A673 (cell line): ENCODE data around the gene ADRA2C. TPM values are rescaled to one million over a fixed set of nuclear protein-coding genes. Genes with fewer than 3 reads are reported as not detected.

Experiments
- BruUV-seq: library from RNA; stranded (reverse); fragments of 400-500 nt; replicated peaks from 2 replicates; lab custom pipeline; 2021; lab: Mats Ljungman, UMichigan
- CTCF ChIA-PET: fragments of 300-600 bp; sonication (Branson Sonifier 250); formaldehyde crosslinking; loops from one replicate; lab custom pipeline; 2022; ENCODE audit warnings: antibody characterized with exemption; lab: Charles Lee
- POLR2A ChIA-PET: fragments of 300-600 bp; sonication (Branson Sonifier 250); formaldehyde crosslinking; loops from one replicate; lab custom pipeline; 2022; ENCODE audit warnings: antibody characterized with exemption; ENCODE audit not compliant: low non-redundant PET; lab: Charles Lee
- DNase-seq: peaks from one replicate; pipeline ENCODE4 v3.0.0-alpha.2; 2015; ENCODE audit warnings: low spot score
- H3K27ac ChIP-seq: fragments of 200-600 bp; sonication (generic); 2 replicates; pipeline ENCODE4 v1.5.1; 2016; ENCODE audit warnings: mixed run types, low read depth, mild to moderate bottlenecking, mixed read lengths, antibody characterized with exemption, low read length; ENCODE audit not compliant: poor library complexity, severe bottlenecking
- H3K27me3 ChIP-seq: fragments of 200-600 bp; sonication (generic); replicated peaks from 2 replicates; pipeline ENCODE4 v1.6.1; 2017; ENCODE audit warnings: mixed run types, low read depth, mild to moderate bottlenecking, mixed read lengths, antibody characterized with exemption, low read length; ENCODE audit not compliant: insufficient read depth, poor library complexity
- H3K36me3 ChIP-seq: fragments of 200-600 bp; sonication (generic); 2 replicates; pipeline ENCODE4 v1.6.1; 2016; ENCODE audit warnings: mixed run types, mild to moderate bottlenecking, mixed read lengths, antibody characterized with exemption, low read length; ENCODE audit not compliant: insufficient read depth, poor library complexity, severe bottlenecking
- H3K4me1 ChIP-seq: fragments of 200-600 bp; sonication (generic); 2 replicates; pipeline ENCODE4 v1.6.1; 2017; ENCODE audit warnings: mixed run types, mild to moderate bottlenecking, mixed read lengths, antibody characterized with exemption, low read length; ENCODE audit not compliant: insufficient read depth, poor library complexity, severe bottlenecking
- H3K4me3 ChIP-seq: fragments of 200-600 bp; sonication (generic); 2 replicates; pipeline ENCODE4 v1.5.1; 2016; ENCODE audit warnings: low read depth, mixed run types, mild to moderate bottlenecking, mixed read lengths, low read length; ENCODE audit not compliant: poor library complexity, severe bottlenecking
- H3K9me3 ChIP-seq: fragments of 200-600 bp; sonication (generic); 2 replicates; pipeline ENCODE4 v1.6.1; 2016; ENCODE audit warnings: mixed run types, low read depth, mild to moderate bottlenecking, mixed read lengths, antibody characterized with exemption, low read length; ENCODE audit not compliant: poor library complexity, severe bottlenecking
- EZH2 ChIP-seq: fragments of 200-600 bp; sonication (generic); IDR thresholded peaks from 2 replicates; pipeline ENCODE4 v1.6.1; 2017; ENCODE audit warnings: borderline replicate concordance, low read depth, mild to moderate bottlenecking, mixed read lengths, antibody characterized with exemption, low read length; ENCODE audit not compliant: poor library complexity, severe bottlenecking
- intact Hi-C: fragments of 100-400 bp; cut with micrococcal nuclease; formaldehyde crosslinking; loops from one replicate; pipeline ENCODE4 v1.10.0; 2022; ENCODE audit not compliant: unreplicated experiment
- total RNA-seq: library from RNA; stranded (reverse); gene quantifications from 2 replicates; pipeline ENCODE4 v1.2.3, GENCODE V29; 2021
- TF ChIP-seq, protein P1 (sequence below): fragments of 300-800, 200-600 bp; sonication (generic); conservative IDR thresholded peaks from 2 replicates; pipeline ENCODE4 v1.5.1; 2017; ENCODE audit warnings: low read depth, mild to moderate bottlenecking, antibody characterized with exemption, low read length, moderate library complexity, mixed read lengths

ADRA2C gene
- total RNA-seq, 1 experiment from 2014 or later: 14.8 TPM

DNA sequence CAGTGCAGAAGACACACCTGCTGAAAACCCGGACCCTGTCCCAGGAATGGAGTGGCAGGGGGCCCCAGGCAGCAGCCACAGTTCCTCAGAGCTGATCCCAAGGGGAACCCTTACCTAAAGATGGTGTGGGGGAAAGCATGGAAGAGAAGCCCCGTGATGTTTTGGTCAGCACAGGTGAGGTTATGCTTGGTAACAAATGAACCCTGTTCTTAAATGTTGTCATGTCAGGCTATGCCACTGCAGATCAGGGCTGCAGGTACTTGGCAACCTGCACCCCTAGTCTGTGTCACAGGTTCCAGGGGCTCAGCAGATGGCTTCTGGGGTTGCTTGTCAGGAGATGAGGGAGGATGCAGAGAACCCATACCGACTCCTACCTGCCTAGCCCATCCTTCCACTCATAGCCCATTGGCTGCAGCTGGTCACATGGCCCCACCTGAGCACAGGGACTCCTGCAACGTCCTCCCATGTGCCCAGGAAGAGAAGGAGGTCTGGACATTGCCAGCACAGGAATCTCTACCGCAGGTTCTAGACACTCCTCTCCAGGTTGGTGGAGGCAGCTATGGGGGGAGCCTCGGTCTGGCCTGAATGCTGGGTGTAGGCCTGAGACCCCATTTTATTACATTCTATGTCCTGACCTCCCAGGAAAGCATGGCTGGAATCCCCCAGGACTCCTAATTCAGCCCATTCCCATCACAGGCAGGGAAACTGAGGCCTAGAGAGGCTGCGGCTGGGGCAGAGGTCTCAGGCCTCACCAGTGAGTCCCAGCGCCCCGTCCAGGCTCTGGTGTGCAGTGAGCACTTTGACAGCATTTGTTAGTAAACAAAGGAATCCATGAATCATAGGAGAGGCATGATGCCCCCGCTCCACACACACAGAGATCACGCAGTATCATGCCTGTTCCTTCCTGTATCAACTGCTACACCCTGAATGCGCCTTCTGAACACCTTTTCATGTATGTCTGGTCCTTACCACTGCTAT, 51.1 kb downstream of the ADRA2C start:
- no peak overlapping the region for H3K27ac ChIP-seq
- POLR2A ChIA-PET: no interaction called here
- no TSS peak for BruUV-seq
- CTCF ChIA-PET: no interaction called here
- no peak for DNase-seq
- intact Hi-C loops: no loop called here
- no peaks in the 10 kb centered on the region for H3K36me3 ChIP-seq
- H3K4me3 ChIP-seq: no peak overlapping the region
- TF ChIP-seq, protein P1, sequence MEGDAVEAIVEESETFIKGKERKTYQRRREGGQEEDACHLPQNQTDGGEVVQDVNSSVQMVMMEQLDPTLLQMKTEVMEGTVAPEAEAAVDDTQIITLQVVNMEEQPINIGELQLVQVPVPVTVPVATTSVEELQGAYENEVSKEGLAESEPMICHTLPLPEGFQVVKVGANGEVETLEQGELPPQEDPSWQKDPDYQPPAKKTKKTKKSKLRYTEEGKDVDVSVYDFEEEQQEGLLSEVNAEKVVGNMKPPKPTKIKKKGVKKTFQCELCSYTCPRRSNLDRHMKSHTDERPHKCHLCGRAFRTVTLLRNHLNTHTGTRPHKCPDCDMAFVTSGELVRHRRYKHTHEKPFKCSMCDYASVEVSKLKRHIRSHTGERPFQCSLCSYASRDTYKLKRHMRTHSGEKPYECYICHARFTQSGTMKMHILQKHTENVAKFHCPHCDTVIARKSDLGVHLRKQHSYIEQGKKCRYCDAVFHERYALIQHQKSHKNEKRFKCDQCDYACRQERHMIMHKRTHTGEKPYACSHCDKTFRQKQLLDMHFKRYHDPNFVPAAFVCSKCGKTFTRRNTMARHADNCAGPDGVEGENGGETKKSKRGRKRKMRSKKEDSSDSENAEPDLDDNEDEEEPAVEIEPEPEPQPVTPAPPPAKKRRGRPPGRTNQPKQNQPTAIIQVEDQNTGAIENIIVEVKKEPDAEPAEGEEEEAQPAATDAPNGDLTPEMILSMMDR: no peak
- TF ChIP-seq EZH2: no peak
- H3K27me3 ChIP-seq: no peaks in the 10 kb centered on the region
- no peaks in the 10 kb centered on the region for H3K9me3 ChIP-seq
- no peaks in the 10 kb centered on the region for H3K4me1 ChIP-seq

Other genes starting within 250 kb of the ADRA2C start
- gene LRPAP1, start 234.0 kb upstream of the ADRA2C start, total RNA-seq: 171 and 182 TPM in 2 replicates